ENCODE data around the gene CAVIN1.
"Not testable (repeated sequence)": the region's sequence is repeated elsewhere in the genome, so short reads cannot be mapped to it uniquely, and the experiment has no call there.

Gene CAVIN1

GRCh38 chr17:42428141-42428944 is 5.3 kb upstream of the CAVIN1 start:
- DNase-seq (ENCODE audit: low read depth), result peak; percentile 90
- TF ChIP-seq CTCF (IDR thresholded peaks at IDR 0.05; ENCODE audit: low read depth, low read length, missing control alignments), result peak; percentile 84
- no peak overlapping the region for H3K4me3 ChIP-seq (ENCODE audit: low read depth, low read length)
- in situ Hi-C loops (cut with HindIII; ENCODE audit: low sequenced_read_pairs), result no loop called here

GRCh38 chr17:42424991-42425610 is 2.0 kb upstream of the CAVIN1 start:
- no peak for DNase-seq (ENCODE audit: low read depth)
- H3K4me3 ChIP-seq (ENCODE audit: low read depth, low read length), result no peak overlapping the region
- in situ Hi-C loops (cut with HindIII; ENCODE audit: low sequenced_read_pairs), result loop anchor here (5.0 kb wide), 1 partner anchor 92 kb away; no protein-coding TSS in a partner anchor
- no peak for TF ChIP-seq CTCF (IDR thresholded peaks at IDR 0.05; ENCODE audit: low read depth, low read length, missing control alignments)

GRCh38 chr17:42423766-42424165 is 710 bp upstream of the CAVIN1 start:
- H3K4me3 ChIP-seq (ENCODE audit: low read depth, low read length), result peak overlapping the region; percentile 100
- no peak for DNase-seq (ENCODE audit: low read depth)
- in situ Hi-C loops (cut with HindIII; ENCODE audit: low sequenced_read_pairs), result loop anchor here (5.0 kb wide), 1 partner anchor 94 kb away; no protein-coding TSS in a partner anchor
- no peak for TF ChIP-seq CTCF (IDR thresholded peaks at IDR 0.05; ENCODE audit: low read depth, low read length, missing control alignments)

- peak overlapping the region; percentile 100 for H3K4me3 ChIP-seq (ENCODE audit: low read depth, low read length)
- in situ Hi-C loops (cut with HindIII; ENCODE audit: low sequenced_read_pairs), result loop anchor here (5.0 kb wide), 1 partner anchor 95 kb away; no protein-coding TSS in a partner anchor
- no peak for DNase-seq (ENCODE audit: low read depth)
- no peak for TF ChIP-seq CTCF (IDR thresholded peaks at IDR 0.05; ENCODE audit: low read depth, low read length, missing control alignments)
Observed at GRCh38 chr17:42422412-42422957, 571 bp downstream of the CAVIN1 start.

- no peak for DNase-seq (ENCODE audit: low read depth)
- H3K4me3 ChIP-seq (ENCODE audit: low read depth, low read length), result peak overlapping the region; percentile 100
- TF ChIP-seq CTCF (IDR thresholded peaks at IDR 0.05; ENCODE audit: low read depth, low read length, missing control alignments), result no peak
Observed at GRCh38 chr17:42421507-42422338, 1.3 kb downstream of the CAVIN1 start.

GRCh38 chr17:42421136-42421506 is 1.9 kb downstream of the CAVIN1 start:
- DNase-seq (ENCODE audit: low read depth), result no peak
- no peak for TF ChIP-seq CTCF (IDR thresholded peaks at IDR 0.05; ENCODE audit: low read depth, low read length, missing control alignments)
- in situ Hi-C loops (cut with HindIII; ENCODE audit: low sequenced_read_pairs), result loop anchor here (5.0 kb wide), 1 partner anchor 96 kb away; no protein-coding TSS in a partner anchor
- H3K4me3 ChIP-seq (ENCODE audit: low read depth, low read length), result peak overlapping the region; percentile 100

More at GRCh38 chr17:42421507-42422338, 1.3 kb downstream of the CAVIN1 start:
- in situ Hi-C loops (cut with HindIII; ENCODE audit: low sequenced_read_pairs), result loop anchor here (5.0 kb wide), 1 partner anchor 96 kb away; no protein-coding TSS in a partner anchor

GRCh38 chr17:42417981-42418380 is 5.1 kb downstream of the CAVIN1 start:
- DNase-seq (ENCODE audit: low read depth); in situ Hi-C loops (cut with HindIII; ENCODE audit: low sequenced_read_pairs); H3K4me3 ChIP-seq (ENCODE audit: low read depth, low read length): not testable (repeated sequence)

All from astrocyte of the cerebellum (primary cell).